Thoracic aorta (tissue), 2 donors: ENCODE measurements around the gene PEX7. TPM values are rescaled to one million over a fixed set of nuclear protein-coding genes. Genes with fewer than 3 reads are reported as not detected.

Source experiments
- total RNA-seq, 2 donors: library from RNA; depleted of rRNA; stranded (reverse); fragments of >200 nt; gene quantifications; one replicate each; pipeline versions ENCODE4 v1.1.0 to v1.2.3, GENCODE V29; 2016

The PEX7 gene
- total RNA-seq, 2 donors from 2014 or later: 7.6 TPM

Other genes with a start within 250 kb of the PEX7 start
- gene MAP3K5, start 30.1 kb upstream of the PEX7 start, total RNA-seq: 100 to 1,000 TPM in 1 of 2 donors, 10 to 100 TPM in 1; 73.6 to 101 TPM
- gene SLC35D3, start 99.7 kb downstream of the PEX7 start, total RNA-seq: not detected
- gene IL20RA, start 222.4 kb downstream of the PEX7 start, total RNA-seq: 1 to 10 TPM in 1 of 2 donors, under 1 TPM in 1; 0.54 to 1.2 TPM